Colonic mucosa (tissue), 4 donors: ENCODE data around the gene CMIP. TPM values are rescaled to one million over a fixed set of nuclear protein-coding genes. Genes with fewer than 3 reads are reported as not detected.

Source experiments
- DNase-seq: peaks from one replicate; pipeline ENCODE4 v3.0.0-alpha.2; 2020
- H3K27ac ChIP-seq: fragments of 200-600 bp; one replicate; pipeline ENCODE4 v1.8.0; 2021
- H3K27me3 ChIP-seq: fragments of 200-600 bp; one replicate; pipeline ENCODE4 v1.8.0; 2021
- H3K36me3 ChIP-seq: fragments of 200-600 bp; one replicate; pipeline ENCODE4 v1.8.0; 2021
- H3K4me1 ChIP-seq: fragments of 200-600 bp; one replicate; pipeline ENCODE4 v1.8.0; 2021; ENCODE audit warnings: mild to moderate bottlenecking
- H3K4me3 ChIP-seq: fragments of 200-600 bp; one replicate; pipeline ENCODE4 v1.8.0; 2021
- H3K9ac ChIP-seq, 2 donors: one replicate each; pipeline ENCODE4 v1.7.0; 2013; ENCODE audit warnings: control low read depth in 2 of 2, low read depth in 2 of 2, low read length in 2 of 2
- H3K9me3 ChIP-seq: fragments of 200-600 bp; one replicate; pipeline ENCODE4 v1.8.0; 2021
- CTCF ChIP-seq: fragments of 200-600 bp; IDR thresholded peaks from one replicate; pipeline ENCODE4 v1.8.0; 2022; ENCODE audit warnings: antibody characterized with exemption, mild to moderate bottlenecking
- intact Hi-C: fragments of 100-400 bp; cut with DNase I; formaldehyde crosslinking; loops from one replicate; pipeline ENCODE4 v1.14.1; 2022
- total RNA-seq, 2 donors: library from RNA; stranded (reverse); fragmentation: NEBNext Ultra II Directional in 1 of 2; extraction: Animal tissue kit (Norgen Biotek cat#: 25700) in 1 of 2; gene quantifications; one replicate each; pipeline ENCODE4 v1.2.1, GENCODE V29; 2021
- donor health status: healthy.
- donor health status: DM: no; HTN: no; CAD: no.
- donor health status: DM: no; HTN: no; CAD: no.

CMIP gene
- total RNA-seq, 2 donors from 2014 or later = 83.4 to 107 TPM

DNA sequence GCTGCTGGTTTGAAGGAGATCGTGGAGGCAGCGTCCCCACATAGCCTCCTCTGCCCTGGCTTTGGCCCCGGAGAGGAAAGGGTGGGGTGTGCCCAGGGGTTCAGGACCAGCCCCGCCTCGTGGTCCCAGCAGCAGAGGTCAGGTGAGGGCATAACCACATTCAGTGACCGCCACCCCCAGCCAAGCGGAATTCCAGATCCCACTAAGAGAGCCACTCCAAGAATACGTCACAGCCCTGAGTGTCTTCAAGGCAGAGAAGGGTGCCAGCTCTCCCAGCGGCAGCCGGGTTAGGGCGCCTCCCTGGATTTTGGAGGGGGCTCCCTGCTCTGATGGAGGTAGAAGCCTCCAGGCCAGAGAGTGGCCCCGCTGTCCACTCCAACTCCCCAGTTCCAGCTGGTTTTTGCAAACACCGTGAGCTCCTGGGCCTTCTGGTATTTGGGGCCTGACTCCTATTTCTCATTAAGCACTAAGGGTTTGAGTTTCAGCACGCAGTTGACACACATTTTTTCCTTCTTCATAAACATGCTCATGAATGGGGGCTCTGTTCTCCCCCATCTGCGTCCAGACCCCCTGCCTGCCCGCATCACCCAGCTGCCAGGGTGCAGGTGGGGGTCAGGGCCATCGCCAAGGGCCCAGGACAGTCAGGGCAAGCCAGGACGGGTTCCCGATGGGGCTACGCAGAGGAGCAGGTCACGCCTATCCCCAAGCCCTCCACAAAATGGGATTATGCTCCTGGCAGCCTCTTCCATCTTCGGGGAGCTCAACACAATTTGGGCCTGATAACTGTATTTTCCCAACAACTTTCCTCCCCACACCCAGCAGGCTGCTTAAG lies 236.1 kb downstream of the CMIP start:
- Histone ChIP-seq H3K9ac (no peak overlapping the region), H3K4me3 (no peak overlapping the region), H3K4me1 (no peaks in the 10 kb centered on the region), H3K9me3 (no peaks in the 10 kb centered on the region), H3K27ac (no peak overlapping the region), H3K27me3 (no peaks in the 10 kb centered on the region), H3K36me3 (no peaks in the 10 kb centered on the region)
- intact Hi-C loops = no loop called here
- no peak for TF ChIP-seq CTCF
- DNase-seq = no peak

DNA sequence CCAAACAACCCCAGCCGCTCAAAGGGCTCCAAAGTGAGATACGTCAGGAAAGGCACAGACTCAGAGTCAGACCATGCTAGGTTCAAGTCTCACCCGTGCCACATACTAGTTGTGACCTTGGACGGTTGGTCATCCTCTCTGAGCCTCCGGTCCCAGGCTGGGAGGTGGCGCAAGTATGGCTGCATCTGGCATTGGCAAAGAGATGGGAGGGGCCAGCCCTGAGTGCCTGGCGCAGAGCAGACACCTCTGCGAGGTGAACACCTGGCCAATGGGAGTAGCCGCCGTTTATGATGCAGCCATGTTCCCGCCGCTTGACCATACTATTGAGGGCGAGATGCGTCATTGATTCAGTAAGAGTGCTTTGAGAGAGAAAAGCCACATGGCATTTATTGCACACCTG lies 236.7 kb downstream of the CMIP start:
- H3K9ac ChIP-seq = no peak overlapping the region

GRCh38 chr16:81684242-81684837 lies 239.7 kb downstream of the CMIP start:
- Histone ChIP-seq H3K9ac (no peak overlapping the region), H3K4me1 (no peaks in the 10 kb centered on the region), H3K27ac (no peak overlapping the region), H3K9me3 (no peaks in the 10 kb centered on the region), H3K36me3 (no peaks in the 10 kb centered on the region), H3K4me3 (no peak overlapping the region), H3K27me3 (no peaks in the 10 kb centered on the region)
- no peak for DNase-seq
- intact Hi-C loops = no loop called here
- no peak for TF ChIP-seq CTCF

More for the DNA sequence above, 236.7 kb downstream of the CMIP start:
- no peak for DNase-seq
- H3K9me3 ChIP-seq = no peaks in the 10 kb centered on the region
- no peaks in the 10 kb centered on the region for H3K27me3 ChIP-seq
- no peaks in the 10 kb centered on the region for H3K36me3 ChIP-seq
- no peaks in the 10 kb centered on the region for H3K4me1 ChIP-seq
- no peak overlapping the region for H3K27ac ChIP-seq
- intact Hi-C loops = no loop called here
- no peak for TF ChIP-seq CTCF
- no peak overlapping the region for H3K4me3 ChIP-seq

GRCh38 chr16:81684901-81685300 lies 240.3 kb downstream of the CMIP start:
- Histone ChIP-seq H3K9ac (no peak overlapping the region), H3K4me3 (no peak overlapping the region), H3K27ac (no peak overlapping the region), H3K27me3 (no peaks in the 10 kb centered on the region), H3K4me1 (no peaks in the 10 kb centered on the region), H3K9me3 (no peaks in the 10 kb centered on the region), H3K36me3 (no peaks in the 10 kb centered on the region)
- TF ChIP-seq CTCF = no peak
- intact Hi-C loops = no loop called here
- no peak for DNase-seq

GRCh38 chr16:81686391-81687130 lies 242.0 kb downstream of the CMIP start:
- H3K4me1 ChIP-seq = no peaks in the 10 kb centered on the region
- DNase-seq = no peak
- no peak for TF ChIP-seq CTCF
- no peak overlapping the region for H3K4me3 ChIP-seq
- H3K27me3 ChIP-seq = no peaks in the 10 kb centered on the region
- intact Hi-C loops = no loop called here
- H3K9me3 ChIP-seq = no peaks in the 10 kb centered on the region
- H3K36me3 ChIP-seq = no peaks in the 10 kb centered on the region
- no peak overlapping the region for H3K27ac ChIP-seq
- H3K9ac ChIP-seq = no peak overlapping the region
